ENCODE measurements around the gene NDUFA11. TPM values are rescaled to one million over a fixed set of nuclear protein-coding genes. Genes with fewer than 3 reads are reported as not detected.

The NDUFA11 gene
- total RNA-seq, 2 experiments from 2014 or later, result 280 to 293 TPM

DNA sequence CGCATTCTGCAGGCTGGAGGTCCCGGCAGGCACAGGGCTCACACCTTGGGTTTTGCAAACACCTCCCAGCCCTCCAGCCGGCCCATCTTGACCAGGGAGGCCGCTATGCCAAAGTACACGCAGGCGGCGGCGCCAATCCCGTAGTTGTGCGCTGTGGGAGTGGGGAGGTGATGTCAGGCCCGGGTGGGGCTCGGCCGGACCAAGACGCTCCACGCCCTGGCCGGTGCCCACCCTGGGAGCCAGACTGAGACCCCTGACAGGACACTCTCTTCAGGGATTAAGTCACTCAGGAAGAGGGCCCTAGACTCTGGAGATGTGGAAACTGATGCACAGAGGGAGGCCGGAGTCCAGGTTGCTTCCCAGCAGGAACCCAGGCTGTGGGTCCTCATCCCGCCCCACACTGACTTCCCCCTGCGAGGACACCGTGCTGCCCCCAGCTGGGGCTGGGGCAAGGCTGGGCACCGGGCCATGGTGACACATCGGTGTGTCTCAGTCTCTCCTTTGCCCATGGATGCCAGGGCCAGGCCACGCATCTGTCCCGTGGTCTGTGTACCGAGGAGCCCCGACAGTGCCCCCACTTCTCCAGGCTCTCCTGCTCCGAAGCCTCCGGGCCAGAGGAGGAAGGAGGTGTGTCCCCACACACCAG, 8.8 kb downstream of the NDUFA11 start:
- no peak overlapping the region for H3K4me3 ChIP-seq (ENCODE audit: low read depth, low read length, poor library complexity, severe bottlenecking)
- POLR2A ChIA-PET, result no interaction called here
- H2AFZ ChIP-seq (ENCODE audit: low read length), result no peak overlapping the region
- H3K36me3 ChIP-seq (ENCODE audit: insufficient read depth, low read length), result peaks cover 29% of the 10 kb centered on the region
- H3K4me1 ChIP-seq (ENCODE audit: insufficient read depth, low read length, poor library complexity, severe bottlenecking), result no peaks in the 10 kb centered on the region
- peaks cover 11% of the 10 kb centered on the region for H3K79me2 ChIP-seq (ENCODE audit: insufficient read depth, low read depth, low read length)
- no peaks in the 10 kb centered on the region for H4K20me1 ChIP-seq (ENCODE audit: insufficient read depth, low read length)
- H3K27ac ChIP-seq (ENCODE audit: low read depth, low read length, poor library complexity, severe bottlenecking), result no peak overlapping the region
- H3K9me3 ChIP-seq (ENCODE audit: low read length), result no peaks in the 10 kb centered on the region
- CTCF ChIA-PET (ENCODE audit: unreplicated experiment), result no interaction called here
- intact Hi-C loops (cut with micrococcal nuclease; ENCODE audit: unreplicated experiment), result no loop called here
- no peaks in the 10 kb centered on the region for H3K9me2 ChIP-seq (ENCODE audit: insufficient read depth, low read length)
- no peak for DNase-seq (ENCODE audit: low spot score)
- no peak for TF ChIP-seq CTCF (conservative IDR thresholded peaks at IDR 0.05; ENCODE audit: low read length)
- no peak for TF ChIP-seq EZH2phosphoT487 (IDR thresholded peaks at IDR 0.05; ENCODE audit: borderline replicate concordance, low read depth, low read length)
- no peak overlapping the region for H3K4me2 ChIP-seq (ENCODE audit: low read length)
- BruUV-seq (replicated peaks), result no TSS peak

DNA sequence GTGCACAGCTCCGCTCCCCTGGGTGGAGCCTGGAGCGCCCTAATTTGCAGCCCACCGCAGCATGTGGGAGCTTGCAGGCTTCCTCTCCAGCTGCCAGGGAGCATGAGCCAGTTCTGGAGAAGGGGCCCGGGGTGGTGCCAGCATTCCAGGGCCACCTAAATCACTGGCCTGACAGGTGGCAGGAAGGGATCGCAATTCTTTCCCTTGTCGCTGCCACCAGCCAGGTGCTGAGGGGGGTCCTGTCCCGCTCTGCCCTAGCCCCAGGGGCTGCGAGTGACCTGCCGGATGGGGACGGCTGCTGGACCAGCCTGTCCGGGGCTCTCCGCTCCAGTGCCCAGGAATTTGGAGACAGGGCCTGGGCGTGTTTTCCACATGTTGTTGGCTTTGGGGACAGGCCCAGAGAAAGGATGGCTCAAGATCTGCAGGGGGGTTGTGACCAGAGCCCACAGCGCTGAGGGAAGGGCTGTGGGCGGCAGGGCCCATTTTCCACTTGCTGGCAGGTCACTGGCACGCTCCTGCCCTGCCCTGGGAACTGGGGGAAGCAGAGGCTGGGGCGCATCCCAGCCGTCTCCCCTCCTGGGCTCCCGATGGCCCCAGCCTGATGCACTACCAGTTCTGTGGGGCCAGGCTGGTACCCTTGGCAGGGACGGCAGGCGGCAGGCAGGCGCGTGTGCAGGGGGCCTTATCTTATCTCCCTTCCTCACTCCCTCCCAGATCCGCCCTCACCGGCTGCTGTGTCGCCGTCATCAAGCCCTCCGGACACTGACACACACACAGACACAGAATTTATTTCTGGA, 9.5 kb downstream of the NDUFA11 start:
- Histone ChIP-seq H3K27ac (ENCODE audit: low read depth, low read length, poor library complexity, severe bottlenecking) (no peak overlapping the region), H4K20me1 (ENCODE audit: insufficient read depth, low read length) (no peaks in the 10 kb centered on the region), H3K36me3 (ENCODE audit: insufficient read depth, low read length) (peaks cover 27% of the 10 kb centered on the region; the same call in 1 of the 2 replicates), H3K4me2 (ENCODE audit: low read length) (no peak overlapping the region), H3K4me3 (ENCODE audit: low read depth, low read length, poor library complexity, severe bottlenecking) (no peak overlapping the region), H3K9me2 (ENCODE audit: insufficient read depth, low read length) (no peaks in the 10 kb centered on the region), H2AFZ (ENCODE audit: low read length) (no peak overlapping the region), H3K4me1 (ENCODE audit: insufficient read depth, low read length, poor library complexity, severe bottlenecking) (no peaks in the 10 kb centered on the region), H3K9me3 (ENCODE audit: low read length) (no peaks in the 10 kb centered on the region), H3K79me2 (ENCODE audit: insufficient read depth, low read depth, low read length) (peaks cover 7% of the 10 kb centered on the region; the same call in 1 of the 2 replicates)
- ChIA-PET CTCF (ENCODE audit: unreplicated experiment) (no interaction called here), POLR2A (no interaction called here)
- DNase-seq (ENCODE audit: low spot score), result no peak
- no peak for TF ChIP-seq CTCF (conservative IDR thresholded peaks at IDR 0.05; ENCODE audit: low read length)
- TF ChIP-seq EZH2phosphoT487 (IDR thresholded peaks at IDR 0.05; ENCODE audit: borderline replicate concordance, low read depth, low read length), result no peak
- intact Hi-C loops (cut with micrococcal nuclease; ENCODE audit: unreplicated experiment), result no loop called here
- TSS peak; percentile 21 for BruUV-seq (replicated peaks)

Data from OCI-LY7 (cell line).